Breast epithelium (tissue), 3 donors: ENCODE data around the gene CTNNA3.

Experiments used
- CTCF ChIP-seq, 3 donors: fragments of 450-650 bp; IDR thresholded peaks; one replicate each; pipeline ENCODE4 v1.5.1; 2016 to 2017; ENCODE audit warnings: antibody characterized with exemption in 3 of 3, mild to moderate bottlenecking in 3 of 3, moderate library complexity in 3 of 3
- POLR2A ChIP-seq: fragments of 450-650 bp; IDR thresholded peaks from one replicate; pipeline ENCODE4 v1.6.1; 2016; ENCODE audit warnings: antibody characterized with exemption, mild to moderate bottlenecking, moderate library complexity

- TF ChIP-seq POLR2A, result no peak
- no peak for TF ChIP-seq CTCF (IDR thresholded peaks at IDR 0.05)
These were observed 1223.8 kb downstream of the CTNNA3 start for GRCh38 chr10:66472156-66472555.
